ENCODE results near the gene PPRC1.
"Not testable (repeated sequence)": the region's sequence is repeated elsewhere in the genome, so short reads cannot be mapped to it uniquely, and the experiment has no call there.

The PPRC1 gene

GRCh38 chr10:102184606-102185005 lies 51.8 kb downstream of the PPRC1 start:
- H3K4me3 ChIP-seq (ENCODE audit: low read depth, low read length), result no peak overlapping the region
- H3K4me1 ChIP-seq (ENCODE audit: control insufficient read depth, insufficient read depth, low read length), result no peaks in the 10 kb centered on the region
- no peak overlapping the region for H3K27ac ChIP-seq (ENCODE audit: low read depth, low read length)
- no peaks in the 10 kb centered on the region for H3K27me3 ChIP-seq (ENCODE audit: control insufficient read depth, insufficient read depth, low read length)
- no peaks in the 10 kb centered on the region for H3K36me3 ChIP-seq (ENCODE audit: control insufficient read depth, insufficient read depth, low read length)
- peaks cover 38% of the 10 kb centered on the region for H3K9me3 ChIP-seq (ENCODE audit: control insufficient read depth, insufficient read depth, low read depth, low read length)
- H3K9ac ChIP-seq (ENCODE audit: low read length), result no peak overlapping the region

DNA sequence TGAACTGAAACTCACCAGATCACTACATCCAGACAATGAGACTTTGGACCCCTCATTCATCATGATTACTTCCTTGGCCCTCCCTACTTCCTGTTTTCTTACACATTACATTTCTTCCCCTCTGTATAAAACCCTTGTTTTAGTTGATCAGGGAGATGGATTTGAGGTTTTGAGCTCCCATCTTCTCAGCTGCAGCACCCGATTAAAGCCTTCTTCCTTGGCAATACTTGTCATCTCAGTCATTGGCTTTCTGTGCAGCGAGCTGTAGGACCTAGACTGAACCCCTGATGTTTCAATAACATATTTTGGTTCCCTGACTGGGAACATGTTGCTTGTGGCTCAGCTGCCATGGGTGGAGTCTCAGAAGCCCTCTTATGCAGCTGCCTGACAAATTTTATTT lies 52.4 kb downstream of the PPRC1 start:
- Histone ChIP-seq H3K4me1 (ENCODE audit: control insufficient read depth, insufficient read depth, low read length) (no peaks in the 10 kb centered on the region), H3K36me3 (ENCODE audit: control insufficient read depth, insufficient read depth, low read length) (no peaks in the 10 kb centered on the region), H3K9ac (ENCODE audit: low read length) (no peak overlapping the region), H3K27me3 (ENCODE audit: control insufficient read depth, insufficient read depth, low read length) (no peaks in the 10 kb centered on the region), H3K4me3 (ENCODE audit: low read depth, low read length) (no peak overlapping the region), H3K27ac (ENCODE audit: low read depth, low read length) (no peak overlapping the region), H3K9me3 (ENCODE audit: control insufficient read depth, insufficient read depth, low read depth, low read length) (peaks cover 40% of the 10 kb centered on the region)

GRCh38 chr10:102185811-102186527 lies 53.1 kb downstream of the PPRC1 start:
- H3K36me3 ChIP-seq (ENCODE audit: control insufficient read depth, insufficient read depth, low read length), result no peaks in the 10 kb centered on the region
- H3K9me3 ChIP-seq (ENCODE audit: control insufficient read depth, insufficient read depth, low read depth, low read length), result peaks cover 40% of the 10 kb centered on the region
- no peak overlapping the region for H3K4me3 ChIP-seq (ENCODE audit: low read depth, low read length)
- no peaks in the 10 kb centered on the region for H3K27me3 ChIP-seq (ENCODE audit: control insufficient read depth, insufficient read depth, low read length)
- H3K27ac ChIP-seq (ENCODE audit: low read depth, low read length), result no peak overlapping the region
- no peaks in the 10 kb centered on the region for H3K4me1 ChIP-seq (ENCODE audit: control insufficient read depth, insufficient read depth, low read length)
- H3K9ac ChIP-seq (ENCODE audit: low read length), result no peak overlapping the region

- Histone ChIP-seq H3K27me3 (ENCODE audit: control insufficient read depth, insufficient read depth, low read length) (no peaks in the 10 kb centered on the region), H3K9ac (ENCODE audit: low read length) (no peak overlapping the region), H3K4me3 (ENCODE audit: low read depth, low read length) (no peak overlapping the region), H3K27ac (ENCODE audit: low read depth, low read length) (no peak overlapping the region), H3K9me3 (ENCODE audit: control insufficient read depth, insufficient read depth, low read depth, low read length) (peaks cover 57% of the 10 kb centered on the region), H3K4me1 (ENCODE audit: control insufficient read depth, insufficient read depth, low read length) (no peaks in the 10 kb centered on the region), H3K36me3 (ENCODE audit: control insufficient read depth, insufficient read depth, low read length) (no peaks in the 10 kb centered on the region)
These were observed 55.6 kb downstream of the PPRC1 start for GRCh38 chr10:102188298-102188940.

DNA sequence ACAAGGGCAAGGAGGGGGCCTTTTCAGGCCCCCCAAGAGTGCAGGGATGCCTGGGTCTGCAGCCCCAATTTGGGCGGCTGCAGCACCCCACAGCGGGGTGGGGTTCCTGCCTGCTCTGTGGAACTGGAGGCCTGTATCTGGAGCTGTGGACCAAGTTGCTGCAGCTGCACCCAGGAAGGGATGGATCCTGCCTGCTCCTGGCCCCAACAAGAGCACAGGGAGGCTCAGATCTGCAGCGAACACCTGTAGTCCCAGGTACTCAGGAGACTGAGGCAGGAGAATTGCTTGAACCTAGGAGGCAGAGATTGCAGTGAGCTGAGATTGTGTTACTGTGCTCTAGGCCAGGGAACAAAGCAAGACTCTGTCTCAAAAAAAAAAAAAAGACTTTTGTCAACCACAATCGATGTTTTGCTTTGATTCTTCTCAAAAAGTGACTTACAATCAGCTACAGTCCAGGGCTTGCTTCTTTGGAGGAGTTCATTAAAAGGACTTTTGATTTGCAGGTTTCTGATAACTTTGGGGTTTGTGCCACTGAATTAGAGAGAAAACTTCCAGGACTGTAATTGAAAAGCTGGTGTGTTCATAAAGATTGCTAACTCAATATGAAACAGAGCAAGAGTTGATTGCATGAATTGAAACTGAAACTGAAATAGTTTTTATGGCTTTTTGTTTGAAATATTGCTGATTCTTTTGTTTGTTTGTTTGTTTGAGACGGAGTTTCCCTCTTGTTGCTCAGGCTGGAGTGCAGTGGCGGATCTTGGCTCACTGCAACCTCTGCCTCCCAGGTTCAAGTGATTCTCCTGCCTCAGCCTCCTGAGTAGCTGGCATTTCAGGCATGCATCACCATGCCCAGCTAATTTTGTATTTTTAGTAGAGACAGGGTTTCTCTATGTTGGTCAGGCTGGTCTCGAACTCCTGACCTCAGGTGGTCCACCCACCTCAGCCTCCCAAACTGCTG lies 56.4 kb downstream of the PPRC1 start:
- not testable (repeated sequence) for H3K27me3 ChIP-seq (ENCODE audit: control insufficient read depth, insufficient read depth, low read length); H3K4me3 ChIP-seq (ENCODE audit: low read depth, low read length); H3K9ac ChIP-seq (ENCODE audit: low read length); H3K4me1 ChIP-seq (ENCODE audit: control insufficient read depth, insufficient read depth, low read length); H3K36me3 ChIP-seq (ENCODE audit: control insufficient read depth, insufficient read depth, low read length); H3K27ac ChIP-seq (ENCODE audit: low read depth, low read length)
- peaks cover 57% of the 10 kb centered on the region for H3K9me3 ChIP-seq (ENCODE audit: control insufficient read depth, insufficient read depth, low read depth, low read length)

GRCh38 chr10:102191956-102192355 lies 59.1 kb downstream of the PPRC1 start:
- H3K27ac ChIP-seq (ENCODE audit: low read depth, low read length), result no peak overlapping the region
- H3K36me3 ChIP-seq (ENCODE audit: control insufficient read depth, insufficient read depth, low read length), result no peaks in the 10 kb centered on the region
- no peak overlapping the region for H3K9ac ChIP-seq (ENCODE audit: low read length)
- no peaks in the 10 kb centered on the region for H3K4me1 ChIP-seq (ENCODE audit: control insufficient read depth, insufficient read depth, low read length)
- no peak overlapping the region for H3K4me3 ChIP-seq (ENCODE audit: low read depth, low read length)
- no peaks in the 10 kb centered on the region for H3K27me3 ChIP-seq (ENCODE audit: control insufficient read depth, insufficient read depth, low read length)
- peaks cover 37% of the 10 kb centered on the region for H3K9me3 ChIP-seq (ENCODE audit: control insufficient read depth, insufficient read depth, low read depth, low read length)

GRCh38 chr10:102195296-102195870 lies 62.5 kb downstream of the PPRC1 start:
- Histone ChIP-seq H3K9me3 (ENCODE audit: control insufficient read depth, insufficient read depth, low read depth, low read length) (peaks cover 21% of the 10 kb centered on the region), H3K9ac (ENCODE audit: low read length) (no peak overlapping the region), H3K4me3 (ENCODE audit: low read depth, low read length) (no peak overlapping the region), H3K27me3 (ENCODE audit: control insufficient read depth, insufficient read depth, low read length) (peaks cover 4% of the 10 kb centered on the region; the same call in 1 of the 2 replicates), H3K36me3 (ENCODE audit: control insufficient read depth, insufficient read depth, low read length) (no peaks in the 10 kb centered on the region), H3K4me1 (ENCODE audit: control insufficient read depth, insufficient read depth, low read length) (no peaks in the 10 kb centered on the region), H3K27ac (ENCODE audit: low read depth, low read length) (no peak overlapping the region)

DNA sequence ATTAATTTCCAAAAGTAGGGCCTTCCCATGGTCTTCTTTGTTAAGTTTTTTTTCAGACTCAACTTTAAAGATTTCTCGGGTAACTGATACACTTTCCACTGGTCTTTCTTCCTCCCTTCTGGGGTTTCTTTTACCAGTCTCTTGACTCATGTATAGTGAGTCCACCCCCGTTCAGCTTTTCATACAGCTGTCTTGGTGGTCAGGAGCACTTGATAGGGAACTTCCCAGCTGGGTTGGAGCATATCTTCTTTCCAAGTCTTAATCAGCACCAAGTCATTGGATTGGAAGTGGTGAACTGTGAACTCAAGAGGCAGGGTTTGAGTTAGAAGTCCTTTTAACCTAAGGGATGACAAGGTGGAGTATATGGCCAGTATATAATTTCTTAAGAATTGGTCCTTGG lies 64.1 kb downstream of the PPRC1 start:
- H3K27me3 ChIP-seq (ENCODE audit: control insufficient read depth, insufficient read depth, low read length), result peaks cover 4% of the 10 kb centered on the region; the same call in 1 of the 2 replicates
- H3K9me3 ChIP-seq (ENCODE audit: control insufficient read depth, insufficient read depth, low read depth, low read length), result peaks cover 23% of the 10 kb centered on the region
- H3K9ac ChIP-seq (ENCODE audit: low read length), result no peak overlapping the region
- no peak overlapping the region for H3K4me3 ChIP-seq (ENCODE audit: low read depth, low read length)
- H3K4me1 ChIP-seq (ENCODE audit: control insufficient read depth, insufficient read depth, low read length), result no peaks in the 10 kb centered on the region
- no peaks in the 10 kb centered on the region for H3K36me3 ChIP-seq (ENCODE audit: control insufficient read depth, insufficient read depth, low read length)
- no peak overlapping the region for H3K27ac ChIP-seq (ENCODE audit: low read depth, low read length)

GRCh38 chr10:102198027-102198426 lies 65.2 kb downstream of the PPRC1 start:
- H3K27ac ChIP-seq (ENCODE audit: low read depth, low read length), result no peak overlapping the region
- H3K27me3 ChIP-seq (ENCODE audit: control insufficient read depth, insufficient read depth, low read length), result peaks cover 4% of the 10 kb centered on the region; the same call in 1 of the 2 replicates
- H3K36me3 ChIP-seq (ENCODE audit: control insufficient read depth, insufficient read depth, low read length), result no peaks in the 10 kb centered on the region
- H3K4me3 ChIP-seq (ENCODE audit: low read depth, low read length), result no peak overlapping the region
- no peaks in the 10 kb centered on the region for H3K4me1 ChIP-seq (ENCODE audit: control insufficient read depth, insufficient read depth, low read length)
- no peak overlapping the region for H3K9ac ChIP-seq (ENCODE audit: low read length)
- H3K9me3 ChIP-seq (ENCODE audit: control insufficient read depth, insufficient read depth, low read depth, low read length), result peaks cover 13% of the 10 kb centered on the region; the same call in 1 of the 2 replicates

Measured in HUES6 (cell line).